ENCODE data around the gene LSP1. TPM values are rescaled to one million over a fixed set of nuclear protein-coding genes. Genes with fewer than 3 reads are reported as not detected.

Gene LSP1
- total RNA-seq, 2 experiments from 2014 or later: 232 to 303 TPM

- no peaks in the 10 kb centered on the region for H3K79me2 ChIP-seq (ENCODE audit: insufficient read depth, low read depth, low read length)
- H3K36me3 ChIP-seq (ENCODE audit: insufficient read depth, low read length): no peaks in the 10 kb centered on the region
- no peak overlapping the region for H3K4me3 ChIP-seq (ENCODE audit: low read depth, low read length, poor library complexity, severe bottlenecking)
- H3K9me2 ChIP-seq (ENCODE audit: insufficient read depth, low read length): no peaks in the 10 kb centered on the region
- H3K4me2 ChIP-seq (ENCODE audit: low read length): no peak overlapping the region
- DNase-seq (ENCODE audit: low spot score): no peak
- ChIA-PET CTCF (ENCODE audit: unreplicated experiment) (interaction anchor here (0.8 kb wide), 1 partner anchor 70 kb away, joined by 3 read pairs; no protein-coding TSS in a partner anchor), POLR2A (no interaction called here)
- intact Hi-C loops (cut with micrococcal nuclease; ENCODE audit: unreplicated experiment): loop anchor here (10.0 kb wide), 1 partner anchor 232 kb away; the partner anchor contains the start of gene KRTAP5-6
- H2AFZ ChIP-seq (ENCODE audit: low read length): no peak overlapping the region
- no TSS peak for BruUV-seq (replicated peaks)
- no peak for TF ChIP-seq EZH2phosphoT487 (IDR thresholded peaks at IDR 0.05; ENCODE audit: borderline replicate concordance, low read depth, low read length)
- no peak for TF ChIP-seq CTCF (conservative IDR thresholded peaks at IDR 0.05; ENCODE audit: low read length)
- H4K20me1 ChIP-seq (ENCODE audit: insufficient read depth, low read length): no peaks in the 10 kb centered on the region
- no peaks in the 10 kb centered on the region for H3K4me1 ChIP-seq (ENCODE audit: insufficient read depth, low read length, poor library complexity, severe bottlenecking)
- no peak overlapping the region for H3K27ac ChIP-seq (ENCODE audit: low read depth, low read length, poor library complexity, severe bottlenecking)
- H3K9me3 ChIP-seq (ENCODE audit: low read length): no peaks in the 10 kb centered on the region
Measured at GRCh38 chr11:1926156-1927025, 73.5 kb downstream of the LSP1 start.

- ChIA-PET POLR2A (no interaction called here), CTCF (ENCODE audit: unreplicated experiment) (interaction anchor here (0.8 kb wide), 1 partner anchor 69 kb away, joined by 3 read pairs; no protein-coding TSS in a partner anchor)
- Histone ChIP-seq H3K36me3 (ENCODE audit: insufficient read depth, low read length) (no peaks in the 10 kb centered on the region), H4K20me1 (ENCODE audit: insufficient read depth, low read length) (no peaks in the 10 kb centered on the region), H3K27ac (ENCODE audit: low read depth, low read length, poor library complexity, severe bottlenecking) (no peak overlapping the region), H3K4me3 (ENCODE audit: low read depth, low read length, poor library complexity, severe bottlenecking) (no peak overlapping the region), H3K9me2 (ENCODE audit: insufficient read depth, low read length) (no peaks in the 10 kb centered on the region), H3K79me2 (ENCODE audit: insufficient read depth, low read depth, low read length) (no peaks in the 10 kb centered on the region), H2AFZ (ENCODE audit: low read length) (no peak overlapping the region), H3K4me1 (ENCODE audit: insufficient read depth, low read length, poor library complexity, severe bottlenecking) (no peaks in the 10 kb centered on the region), H3K9me3 (ENCODE audit: low read length) (no peaks in the 10 kb centered on the region), H3K4me2 (ENCODE audit: low read length) (no peak overlapping the region)
- TF ChIP-seq EZH2phosphoT487 (IDR thresholded peaks at IDR 0.05; ENCODE audit: borderline replicate concordance, low read depth, low read length): no peak
- BruUV-seq (replicated peaks): no TSS peak
- intact Hi-C loops (cut with micrococcal nuclease; ENCODE audit: unreplicated experiment): loop anchor here (10.0 kb wide), 1 partner anchor 232 kb away; the partner anchor contains the start of gene KRTAP5-6
- DNase-seq (ENCODE audit: low spot score): no peak
Measured at GRCh38 chr11:1927026-1927847, 74.4 kb downstream of the LSP1 start.

GRCh38 chr11:1927848-1928469 is 75.1 kb downstream of the LSP1 start:
- POLR2A ChIA-PET: no interaction called here
- CTCF ChIA-PET (ENCODE audit: unreplicated experiment): no interaction called here
- no peak for DNase-seq (ENCODE audit: low spot score)
- no peaks in the 10 kb centered on the region for H3K36me3 ChIP-seq (ENCODE audit: insufficient read depth, low read length)
- no peaks in the 10 kb centered on the region for H3K9me3 ChIP-seq (ENCODE audit: low read length)
- H3K4me2 ChIP-seq (ENCODE audit: low read length): no peak overlapping the region
- no peaks in the 10 kb centered on the region for H3K4me1 ChIP-seq (ENCODE audit: insufficient read depth, low read length, poor library complexity, severe bottlenecking)
- BruUV-seq (replicated peaks): no TSS peak
- H3K79me2 ChIP-seq (ENCODE audit: insufficient read depth, low read depth, low read length): no peaks in the 10 kb centered on the region
- H2AFZ ChIP-seq (ENCODE audit: low read length): no peak overlapping the region
- no peaks in the 10 kb centered on the region for H3K9me2 ChIP-seq (ENCODE audit: insufficient read depth, low read length)
- H4K20me1 ChIP-seq (ENCODE audit: insufficient read depth, low read length): no peaks in the 10 kb centered on the region
- TF ChIP-seq EZH2phosphoT487 (IDR thresholded peaks at IDR 0.05; ENCODE audit: borderline replicate concordance, low read depth, low read length): no peak
- intact Hi-C loops (cut with micrococcal nuclease; ENCODE audit: unreplicated experiment): loop anchor here (10.0 kb wide), 1 partner anchor 233 kb away; the partner anchor contains the start of gene KRTAP5-6
- H3K4me3 ChIP-seq (ENCODE audit: low read depth, low read length, poor library complexity, severe bottlenecking): no peak overlapping the region
- no peak overlapping the region for H3K27ac ChIP-seq (ENCODE audit: low read depth, low read length, poor library complexity, severe bottlenecking)
